Neural progenitor cell (in vitro differentiated cells): ENCODE results near the gene NOTCH1. TPM values are rescaled to one million over a fixed set of nuclear protein-coding genes. Genes with fewer than 3 reads are reported as not detected.

Experiments used
- DNase-seq: peaks from one replicate; pipeline ENCODE4 v3.0.0-alpha.2; 2016; ENCODE audit warnings: low spot score
- H2AFZ ChIP-seq: fragments of 200-600 bp; sonication (generic); replicated peaks from 2 replicates; pipeline ENCODE4 v1.6.1; 2016; ENCODE audit warnings: antibody characterized with exemption
- H3F3A ChIP-seq: fragments of 200-600 bp; sonication (generic); 2 replicates; pipeline ENCODE4 v1.6.1; 2016; ENCODE audit warnings: antibody characterized with exemption, low read depth
- H3K27ac ChIP-seq: fragments of 200-600 bp; sonication (generic); 2 replicates; pipeline ENCODE4 v1.5.1; 2016; ENCODE audit warnings: mild to moderate bottlenecking
- H3K27me3 ChIP-seq: fragments of 200-600 bp; sonication (generic); 2 replicates; pipeline ENCODE4 v1.6.1; 2016; ENCODE audit warnings: mild to moderate bottlenecking, moderate library complexity
- H3K36me3 ChIP-seq: fragments of 200-600 bp; sonication (generic); 2 replicates; pipeline ENCODE4 v1.5.1; 2016
- H3K4me1 ChIP-seq: fragments of 200-600 bp; sonication (generic); 2 replicates; pipeline ENCODE4 v1.6.1; 2016; ENCODE audit warnings: mixed run types
- H3K4me2 ChIP-seq: fragments of 200-600 bp; sonication (generic); 2 replicates; pipeline ENCODE4 v1.6.1; 2016
- H3K4me3 ChIP-seq: fragments of 200-600 bp; sonication (generic); 2 replicates; pipeline ENCODE4 v1.5.1; 2016
- H3K79me2 ChIP-seq: fragments of 200-600 bp; sonication (generic); 2 replicates; pipeline ENCODE4 v1.6.1; 2016; ENCODE audit warnings: low read depth
- H3K9ac ChIP-seq: fragments of 200-600 bp; sonication (generic); 2 replicates; pipeline ENCODE4 v1.6.1; 2016
- H3K9me3 ChIP-seq: fragments of 200-600 bp; sonication (generic); 2 replicates; pipeline ENCODE4 v1.5.1; 2016; ENCODE audit warnings: low read depth
- H4K20me1 ChIP-seq: fragments of 200-600 bp; sonication (generic); 2 replicates; pipeline ENCODE4 v1.6.1; 2016; ENCODE audit warnings: low read depth
- H3K27ac Mint-ChIP-seq: 3 replicates; pipeline ENCODE4 v1.8.0; 2021; ENCODE audit warnings: mixed read lengths
- H3K27me3 Mint-ChIP-seq: 2 replicates; pipeline ENCODE4 v1.8.0; 2022; ENCODE audit warnings: low read depth, mild to moderate bottlenecking, inconsistent platforms, moderate library complexity, mixed read lengths; ENCODE audit not compliant: insufficient read depth
- H3K36me3 Mint-ChIP-seq: 3 replicates; pipeline ENCODE4 v1.8.0; 2021; ENCODE audit warnings: mixed read lengths
- H3K4me1 Mint-ChIP-seq: 3 replicates; pipeline ENCODE4 v1.8.0; 2021; ENCODE audit warnings: mixed read lengths
- H3K4me3 Mint-ChIP-seq: 3 replicates; pipeline ENCODE4 v1.8.0; 2021; ENCODE audit warnings: mild to moderate bottlenecking, moderate library complexity, mixed read lengths
- H3K9me3 Mint-ChIP-seq: 3 replicates; pipeline ENCODE4 v1.8.0; 2020; ENCODE audit warnings: mixed read lengths
- EZH2 ChIP-seq: fragments of 200-600 bp; sonication (generic); IDR thresholded peaks from 2 replicates; pipeline ENCODE4 v1.6.1; 2017; ENCODE audit warnings: antibody characterized with exemption, mild to moderate bottlenecking, moderate library complexity
- EZH2phosphoT487 ChIP-seq: fragments of 200-600 bp; sonication (generic); IDR thresholded peaks from 2 replicates; pipeline ENCODE4 v1.6.1; 2017; ENCODE audit warnings: antibody characterized with exemption
- total RNA-seq: library from RNA; depleted of rRNA; stranded (reverse); fragments of >200 nt; gene quantifications from 2 replicates; pipeline ENCODE4 v1.2.3, GENCODE V29; 2015; ENCODE audit warnings: low replicate concordance
- TF ChIP-seq, protein P1 (sequence below): fragments of 200-600 bp; sonication (generic); IDR thresholded peaks from 2 replicates; pipeline ENCODE4 v1.5.1; 2017; ENCODE audit warnings: antibody characterized with exemption, mild to moderate bottlenecking

Gene NOTCH1
- total RNA-seq, 1 donor from 2014 or later, result 11.7 TPM

DNA sequence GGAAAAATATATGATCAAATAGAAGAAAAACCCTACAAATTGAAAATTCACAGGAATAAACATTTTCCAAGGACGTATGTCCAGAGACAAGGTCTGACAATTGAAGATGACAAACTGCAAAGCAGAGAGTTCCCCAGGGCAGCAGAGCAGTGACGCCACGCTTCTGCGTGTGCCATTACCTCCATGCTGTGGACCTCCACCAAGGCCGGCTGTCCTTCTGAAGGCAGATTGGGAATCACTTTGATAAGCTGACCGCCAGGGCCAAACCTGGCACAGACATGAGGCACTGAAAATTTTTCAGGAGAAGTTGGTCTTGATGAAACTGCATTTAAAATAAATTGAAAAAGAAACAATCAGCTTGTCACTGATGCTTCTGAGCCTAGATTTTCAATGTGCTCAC, 81.6 kb downstream of the NOTCH1 start:
- no peaks in the 10 kb centered on the region for H3F3A ChIP-seq
- H3K4me1 Mint-ChIP-seq, result no peaks in the 10 kb centered on the region
- peaks cover 4% of the 10 kb centered on the region for H3K36me3 ChIP-seq
- H3K9me3 Mint-ChIP-seq, result no peaks in the 10 kb centered on the region
- H3K27ac Mint-ChIP-seq, result no peak overlapping the region
- H3K36me3 Mint-ChIP-seq, result peaks cover 23% of the 10 kb centered on the region
- no peak overlapping the region for H3K4me3 ChIP-seq
- no peak overlapping the region for H3K4me2 ChIP-seq
- TF ChIP-seq EZH2, result no peak
- no peak for TF ChIP-seq EZH2phosphoT487
- H3K27me3 Mint-ChIP-seq, result peaks cover 2% of the 10 kb centered on the region
- no peak overlapping the region for H3K27ac ChIP-seq
- H3K79me2 ChIP-seq, result no peaks in the 10 kb centered on the region
- peaks cover 16% of the 10 kb centered on the region for H4K20me1 ChIP-seq
- no peak overlapping the region for H3K4me3 Mint-ChIP-seq
- H3K9me3 ChIP-seq, result no peaks in the 10 kb centered on the region
- H3K27me3 ChIP-seq, result no peaks in the 10 kb centered on the region
- DNase-seq, result no peak
- H2AFZ ChIP-seq, result no peak overlapping the region
- no peak overlapping the region for H3K9ac ChIP-seq
- no peaks in the 10 kb centered on the region for H3K4me1 ChIP-seq

DNA sequence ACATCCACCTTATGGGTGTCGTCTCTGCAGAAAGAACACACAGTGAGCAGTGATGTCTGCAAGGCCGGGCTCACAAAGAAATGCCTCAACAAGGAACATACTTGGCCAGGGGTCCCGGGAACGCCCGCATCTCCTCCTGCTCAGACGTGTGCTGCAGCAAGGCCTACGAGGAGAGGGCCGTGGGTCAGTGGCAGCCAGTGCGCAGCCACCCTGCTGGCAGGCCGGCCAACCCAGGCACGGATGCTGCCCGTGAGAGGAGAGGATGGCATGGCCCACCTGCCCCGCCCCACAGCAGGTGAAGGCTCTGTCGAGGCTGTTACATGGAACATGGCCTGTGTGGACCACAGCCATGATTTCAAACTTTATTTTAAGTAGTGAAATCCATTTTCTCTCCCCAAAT, 82.3 kb downstream of the NOTCH1 start:
- Mint-ChIP-seq H3K27ac (no peak overlapping the region), H3K4me1 (no peaks in the 10 kb centered on the region), H3K36me3 (peaks cover 30% of the 10 kb centered on the region), H3K9me3 (no peaks in the 10 kb centered on the region), H3K4me3 (no peak overlapping the region), H3K27me3 (peaks cover 2% of the 10 kb centered on the region)
- H3F3A ChIP-seq, result no peaks in the 10 kb centered on the region
- H3K9me3 ChIP-seq, result no peaks in the 10 kb centered on the region
- peaks cover 4% of the 10 kb centered on the region for H3K36me3 ChIP-seq
- no peaks in the 10 kb centered on the region for H3K27me3 ChIP-seq
- H3K79me2 ChIP-seq, result no peaks in the 10 kb centered on the region
- no peak overlapping the region for H2AFZ ChIP-seq
- H3K4me3 ChIP-seq, result no peak overlapping the region
- no peaks in the 10 kb centered on the region for H3K4me1 ChIP-seq
- H3K27ac ChIP-seq, result no peak overlapping the region
- no peak for DNase-seq
- TF ChIP-seq EZH2 (no peak), EZH2phosphoT487 (no peak)
- TF ChIP-seq, protein P1, sequence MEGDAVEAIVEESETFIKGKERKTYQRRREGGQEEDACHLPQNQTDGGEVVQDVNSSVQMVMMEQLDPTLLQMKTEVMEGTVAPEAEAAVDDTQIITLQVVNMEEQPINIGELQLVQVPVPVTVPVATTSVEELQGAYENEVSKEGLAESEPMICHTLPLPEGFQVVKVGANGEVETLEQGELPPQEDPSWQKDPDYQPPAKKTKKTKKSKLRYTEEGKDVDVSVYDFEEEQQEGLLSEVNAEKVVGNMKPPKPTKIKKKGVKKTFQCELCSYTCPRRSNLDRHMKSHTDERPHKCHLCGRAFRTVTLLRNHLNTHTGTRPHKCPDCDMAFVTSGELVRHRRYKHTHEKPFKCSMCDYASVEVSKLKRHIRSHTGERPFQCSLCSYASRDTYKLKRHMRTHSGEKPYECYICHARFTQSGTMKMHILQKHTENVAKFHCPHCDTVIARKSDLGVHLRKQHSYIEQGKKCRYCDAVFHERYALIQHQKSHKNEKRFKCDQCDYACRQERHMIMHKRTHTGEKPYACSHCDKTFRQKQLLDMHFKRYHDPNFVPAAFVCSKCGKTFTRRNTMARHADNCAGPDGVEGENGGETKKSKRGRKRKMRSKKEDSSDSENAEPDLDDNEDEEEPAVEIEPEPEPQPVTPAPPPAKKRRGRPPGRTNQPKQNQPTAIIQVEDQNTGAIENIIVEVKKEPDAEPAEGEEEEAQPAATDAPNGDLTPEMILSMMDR, result no peak
- no peak overlapping the region for H3K4me2 ChIP-seq
- H3K9ac ChIP-seq, result no peak overlapping the region
- H4K20me1 ChIP-seq, result peaks cover 9% of the 10 kb centered on the region

DNA sequence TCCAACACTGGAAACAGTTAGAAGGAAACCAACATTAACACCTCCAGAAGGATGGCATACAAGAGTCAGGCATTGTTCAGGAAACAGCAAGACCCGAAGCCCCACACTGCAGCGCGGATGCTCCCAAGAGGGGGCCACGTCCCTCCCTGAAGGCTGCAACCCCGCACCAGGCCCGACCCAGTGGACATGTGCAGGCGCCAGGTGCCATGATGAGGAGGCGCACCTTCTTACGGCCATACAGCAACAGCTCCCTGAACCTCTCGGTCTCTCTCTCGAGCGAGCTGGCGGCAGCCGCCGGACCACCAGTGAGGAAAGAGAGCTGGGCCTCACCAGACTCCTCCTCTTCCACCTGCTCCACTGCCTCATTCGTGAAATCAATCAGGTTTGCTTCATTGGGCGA, 83.2 kb downstream of the NOTCH1 start:
- H3K4me1 Mint-ChIP-seq, result no peaks in the 10 kb centered on the region
- H3K27me3 Mint-ChIP-seq, result peaks cover 4% of the 10 kb centered on the region
- Histone ChIP-seq H3K9me3 (no peaks in the 10 kb centered on the region), H3K4me2 (no peak overlapping the region), H3K9ac (no peak overlapping the region), H3K27me3 (no peaks in the 10 kb centered on the region), H2AFZ (no peak overlapping the region), H3K36me3 (peaks cover 4% of the 10 kb centered on the region), H4K20me1 (peaks cover 5% of the 10 kb centered on the region), H3K4me1 (no peaks in the 10 kb centered on the region), H3F3A (no peaks in the 10 kb centered on the region), H3K27ac (no peak overlapping the region), H3K4me3 (no peak overlapping the region), H3K79me2 (no peaks in the 10 kb centered on the region)
- no peak for DNase-seq
- no peak overlapping the region for H3K4me3 Mint-ChIP-seq
- no peaks in the 10 kb centered on the region for H3K9me3 Mint-ChIP-seq
- peaks cover 30% of the 10 kb centered on the region for H3K36me3 Mint-ChIP-seq
- TF ChIP-seq EZH2 (no peak), EZH2phosphoT487 (no peak)
- TF ChIP-seq, protein P1, result no peak
- no peak overlapping the region for H3K27ac Mint-ChIP-seq

DNA sequence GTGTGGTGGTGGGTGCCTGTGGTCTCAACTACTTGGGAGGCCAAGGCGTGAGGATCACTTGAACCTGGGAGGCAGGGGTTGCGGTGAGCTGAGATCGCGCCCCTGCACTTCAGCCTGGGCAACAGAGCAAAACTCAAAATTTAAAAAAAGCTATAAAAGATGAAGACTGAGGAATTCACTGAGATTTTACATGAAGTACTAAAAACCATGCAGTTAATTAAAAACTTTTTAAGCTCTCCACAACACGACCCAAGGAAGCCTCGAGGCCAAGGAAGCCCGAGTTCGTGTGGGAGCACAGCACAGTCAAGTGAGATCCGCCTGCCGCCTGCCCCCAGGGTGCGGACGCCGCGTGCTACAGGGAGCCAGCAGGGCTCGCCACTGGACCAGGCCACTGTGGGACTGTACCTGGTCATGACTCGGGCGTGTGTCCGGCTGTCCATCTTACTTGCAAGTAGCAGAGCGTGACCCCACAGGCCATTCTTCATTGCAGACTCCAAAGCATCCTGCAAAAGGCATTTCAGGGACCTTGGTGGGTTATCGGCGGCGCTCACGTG, 85.0 kb downstream of the NOTCH1 start:
- Histone ChIP-seq H2AFZ (no peak overlapping the region), H3F3A (no peaks in the 10 kb centered on the region), H3K4me3 (no peak overlapping the region), H3K36me3 (peaks cover 4% of the 10 kb centered on the region), H3K4me1 (no peaks in the 10 kb centered on the region), H4K20me1 (peaks cover 7% of the 10 kb centered on the region), H3K27me3 (no peaks in the 10 kb centered on the region), H3K27ac (no peak overlapping the region), H3K9me3 (no peaks in the 10 kb centered on the region), H3K9ac (no peak overlapping the region), H3K4me2 (no peak overlapping the region), H3K79me2 (no peaks in the 10 kb centered on the region)
- DNase-seq, result no peak
- Mint-ChIP-seq H3K36me3 (peaks cover 31% of the 10 kb centered on the region), H3K4me1 (no peaks in the 10 kb centered on the region), H3K4me3 (no peak overlapping the region), H3K27me3 (peaks cover 4% of the 10 kb centered on the region), H3K27ac (no peak overlapping the region), H3K9me3 (no peaks in the 10 kb centered on the region)
- TF ChIP-seq EZH2phosphoT487, result no peak
- TF ChIP-seq, protein P1, result no peak
